K562 (cell line): ENCODE data around the gene TTLL8. TPM values are rescaled to one million over a fixed set of nuclear protein-coding genes. Genes with fewer than 3 reads are reported as not detected.

Experiments
- ARID1B ChIP-seq: fragments of 450-650 bp; IDR thresholded peaks from 2 replicates; pipeline ENCODE4 v1.6.1; 2016; ENCODE audit warnings: antibody characterized with exemption, mild to moderate bottlenecking, inconsistent platforms
- NR2C1 ChIP-seq, 2 experiments: fragments of 450-650 bp; IDR thresholded peaks; 2 replicates each; pipeline ENCODE4 v1.6.1; 2017; ENCODE audit warnings: mild to moderate bottlenecking in 2 of 2, antibody characterized with exemption in 1 of 2, inconsistent platforms in 1 of 2, missing compliant biosample characterization in 1 of 2, missing genetic modification characterization in 1 of 2
- SFPQ ChIP-seq: fragments of 200-400 bp; formaldehyde crosslinking; IDR thresholded peaks from 2 replicates; pipeline ENCODE4 v1.6.1; 2017; ENCODE audit warnings: mild to moderate bottlenecking, low read depth, low read length, moderate library complexity
- TBL1XR1 ChIP-seq, 2 experiments: IDR thresholded peaks; 2 replicates each; pipeline ENCODE4 v1.6.1; 2012; ENCODE audit warnings: improper control_type of control experiment in 2 of 2, low read length in 2 of 2, mild to moderate bottlenecking in 1 of 2
- ZNF551 ChIP-seq: fragments of 250-450 bp; sonication (Bioruptor Pico); IDR thresholded peaks from 2 replicates; pipeline ENCODE4 v1.5.0; 2021; ENCODE audit warnings: mild to moderate bottlenecking, moderate library complexity
- polyA plus RNA-seq, 8 experiments: library from polyadenylated mRNA; depleted of rRNA in 4 of 8; stranded (reverse) in 5 of 8; unstranded in 3 of 8; fragments of >200 nt; fragmentation: Nextera tagmentation in 2 of 8; fragmentation: Illumina TruSeq in 1 of 8; extraction: Ambion mirVana in 2 of 8; extraction: Trizol in 1 of 8; gene quantifications; 2 replicates each; pipeline versions ENCODE4 v1.2.1 to v1.2.3, GENCODE V29; 2011 to 2014; ENCODE audit warnings: inconsistent platforms in 1 of 8, missing spikeins in 1 of 8
- total RNA-seq, 7 experiments: library from RNA; depleted of rRNA in 6 of 7; stranded (reverse); fragments of >200 nt in 6 of 7; fragmentation: Illumina TruSeq in 2 of 7; extraction: Trizol in 2 of 7; gene quantifications; 2 replicates each; pipeline versions ENCODE4 v1.2.1 to v1.2.3, GENCODE V29; 2011 to 2021; ENCODE audit warnings: low replicate concordance in 1 of 7
- TF ChIP-seq, protein P1 (sequence below): fragments of 450-650 bp; IDR thresholded peaks from 2 replicates; pipeline ENCODE4 v1.6.1; 2016; ENCODE audit warnings: mild to moderate bottlenecking, moderate library complexity

Gene TTLL8
- total and polyA plus RNA-seq, 9 of the 15 experiments (the other 6 are each of a cell fraction or from before 2014, with no cell fraction given) = not detected

- TF ChIP-seq, protein P1, sequence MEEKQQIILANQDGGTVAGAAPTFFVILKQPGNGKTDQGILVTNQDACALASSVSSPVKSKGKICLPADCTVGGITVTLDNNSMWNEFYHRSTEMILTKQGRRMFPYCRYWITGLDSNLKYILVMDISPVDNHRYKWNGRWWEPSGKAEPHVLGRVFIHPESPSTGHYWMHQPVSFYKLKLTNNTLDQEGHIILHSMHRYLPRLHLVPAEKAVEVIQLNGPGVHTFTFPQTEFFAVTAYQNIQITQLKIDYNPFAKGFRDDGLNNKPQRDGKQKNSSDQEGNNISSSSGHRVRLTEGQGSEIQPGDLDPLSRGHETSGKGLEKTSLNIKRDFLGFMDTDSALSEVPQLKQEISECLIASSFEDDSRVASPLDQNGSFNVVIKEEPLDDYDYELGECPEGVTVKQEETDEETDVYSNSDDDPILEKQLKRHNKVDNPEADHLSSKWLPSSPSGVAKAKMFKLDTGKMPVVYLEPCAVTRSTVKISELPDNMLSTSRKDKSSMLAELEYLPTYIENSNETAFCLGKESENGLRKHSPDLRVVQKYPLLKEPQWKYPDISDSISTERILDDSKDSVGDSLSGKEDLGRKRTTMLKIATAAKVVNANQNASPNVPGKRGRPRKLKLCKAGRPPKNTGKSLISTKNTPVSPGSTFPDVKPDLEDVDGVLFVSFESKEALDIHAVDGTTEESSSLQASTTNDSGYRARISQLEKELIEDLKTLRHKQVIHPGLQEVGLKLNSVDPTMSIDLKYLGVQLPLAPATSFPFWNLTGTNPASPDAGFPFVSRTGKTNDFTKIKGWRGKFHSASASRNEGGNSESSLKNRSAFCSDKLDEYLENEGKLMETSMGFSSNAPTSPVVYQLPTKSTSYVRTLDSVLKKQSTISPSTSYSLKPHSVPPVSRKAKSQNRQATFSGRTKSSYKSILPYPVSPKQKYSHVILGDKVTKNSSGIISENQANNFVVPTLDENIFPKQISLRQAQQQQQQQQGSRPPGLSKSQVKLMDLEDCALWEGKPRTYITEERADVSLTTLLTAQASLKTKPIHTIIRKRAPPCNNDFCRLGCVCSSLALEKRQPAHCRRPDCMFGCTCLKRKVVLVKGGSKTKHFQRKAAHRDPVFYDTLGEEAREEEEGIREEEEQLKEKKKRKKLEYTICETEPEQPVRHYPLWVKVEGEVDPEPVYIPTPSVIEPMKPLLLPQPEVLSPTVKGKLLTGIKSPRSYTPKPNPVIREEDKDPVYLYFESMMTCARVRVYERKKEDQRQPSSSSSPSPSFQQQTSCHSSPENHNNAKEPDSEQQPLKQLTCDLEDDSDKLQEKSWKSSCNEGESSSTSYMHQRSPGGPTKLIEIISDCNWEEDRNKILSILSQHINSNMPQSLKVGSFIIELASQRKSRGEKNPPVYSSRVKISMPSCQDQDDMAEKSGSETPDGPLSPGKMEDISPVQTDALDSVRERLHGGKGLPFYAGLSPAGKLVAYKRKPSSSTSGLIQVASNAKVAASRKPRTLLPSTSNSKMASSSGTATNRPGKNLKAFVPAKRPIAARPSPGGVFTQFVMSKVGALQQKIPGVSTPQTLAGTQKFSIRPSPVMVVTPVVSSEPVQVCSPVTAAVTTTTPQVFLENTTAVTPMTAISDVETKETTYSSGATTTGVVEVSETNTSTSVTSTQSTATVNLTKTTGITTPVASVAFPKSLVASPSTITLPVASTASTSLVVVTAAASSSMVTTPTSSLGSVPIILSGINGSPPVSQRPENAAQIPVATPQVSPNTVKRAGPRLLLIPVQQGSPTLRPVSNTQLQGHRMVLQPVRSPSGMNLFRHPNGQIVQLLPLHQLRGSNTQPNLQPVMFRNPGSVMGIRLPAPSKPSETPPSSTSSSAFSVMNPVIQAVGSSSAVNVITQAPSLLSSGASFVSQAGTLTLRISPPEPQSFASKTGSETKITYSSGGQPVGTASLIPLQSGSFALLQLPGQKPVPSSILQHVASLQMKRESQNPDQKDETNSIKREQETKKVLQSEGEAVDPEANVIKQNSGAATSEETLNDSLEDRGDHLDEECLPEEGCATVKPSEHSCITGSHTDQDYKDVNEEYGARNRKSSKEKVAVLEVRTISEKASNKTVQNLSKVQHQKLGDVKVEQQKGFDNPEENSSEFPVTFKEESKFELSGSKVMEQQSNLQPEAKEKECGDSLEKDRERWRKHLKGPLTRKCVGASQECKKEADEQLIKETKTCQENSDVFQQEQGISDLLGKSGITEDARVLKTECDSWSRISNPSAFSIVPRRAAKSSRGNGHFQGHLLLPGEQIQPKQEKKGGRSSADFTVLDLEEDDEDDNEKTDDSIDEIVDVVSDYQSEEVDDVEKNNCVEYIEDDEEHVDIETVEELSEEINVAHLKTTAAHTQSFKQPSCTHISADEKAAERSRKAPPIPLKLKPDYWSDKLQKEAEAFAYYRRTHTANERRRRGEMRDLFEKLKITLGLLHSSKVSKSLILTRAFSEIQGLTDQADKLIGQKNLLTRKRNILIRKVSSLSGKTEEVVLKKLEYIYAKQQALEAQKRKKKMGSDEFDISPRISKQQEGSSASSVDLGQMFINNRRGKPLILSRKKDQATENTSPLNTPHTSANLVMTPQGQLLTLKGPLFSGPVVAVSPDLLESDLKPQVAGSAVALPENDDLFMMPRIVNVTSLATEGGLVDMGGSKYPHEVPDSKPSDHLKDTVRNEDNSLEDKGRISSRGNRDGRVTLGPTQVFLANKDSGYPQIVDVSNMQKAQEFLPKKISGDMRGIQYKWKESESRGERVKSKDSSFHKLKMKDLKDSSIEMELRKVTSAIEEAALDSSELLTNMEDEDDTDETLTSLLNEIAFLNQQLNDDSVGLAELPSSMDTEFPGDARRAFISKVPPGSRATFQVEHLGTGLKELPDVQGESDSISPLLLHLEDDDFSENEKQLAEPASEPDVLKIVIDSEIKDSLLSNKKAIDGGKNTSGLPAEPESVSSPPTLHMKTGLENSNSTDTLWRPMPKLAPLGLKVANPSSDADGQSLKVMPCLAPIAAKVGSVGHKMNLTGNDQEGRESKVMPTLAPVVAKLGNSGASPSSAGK = no peak
- TF ChIP-seq TBL1XR1 (IDR thresholded peaks at IDR 0.05; ENCODE audit: low read length in 2 of 2) (no peak), SFPQ (no peak), NR2C1 (IDR thresholded peaks at IDR 0.05) (no peak), NR2C1 (tag; IDR thresholded peaks at IDR 0.05) (no peak), ZNF551 (CRISPR knock-in tag) (no peak), ARID1B (no peak)
Observed at GRCh38 chr22:50070366-50070765, 12.3 kb upstream of the TTLL8 start (continued).
